NCI-H2107 (cell line): ENCODE results near the gene PRKCH.

Source experiments
- DNase-seq: peaks from one replicate; lab custom pipeline; 2025; lab: John Stamatoyannopoulos, UW

The PRKCH gene

GRCh38 chr14:61532123-61532505, 210.7 kb downstream of the PRKCH start:
- DNase-seq, result no peak

GRCh38 chr14:61532763-61533162, 211.4 kb downstream of the PRKCH start:
- DNase-seq, result no peak

GRCh38 chr14:61533513-61534255, 212.3 kb downstream of the PRKCH start:
- no peak for DNase-seq

GRCh38 chr14:61535032-61535431, 213.7 kb downstream of the PRKCH start:
- DNase-seq, result no peak

GRCh38 chr14:61535458-61535857, 214.1 kb downstream of the PRKCH start:
- no peak for DNase-seq

- DNase-seq, result no peak
Observed at GRCh38 chr14:61536661-61537562, 215.5 kb downstream of the PRKCH start.

- DNase-seq, result peak; percentile 89
Observed at GRCh38 chr14:61537563-61538463, 216.4 kb downstream of the PRKCH start.

- no peak for DNase-seq
Observed at GRCh38 chr14:61538464-61539022, 217.2 kb downstream of the PRKCH start.

GRCh38 chr14:61539631-61540030, 218.3 kb downstream of the PRKCH start:
- no peak for DNase-seq

- no peak for DNase-seq
Observed at GRCh38 chr14:61540931-61541330, 219.6 kb downstream of the PRKCH start.

GRCh38 chr14:61542848-61543790, 221.7 kb downstream of the PRKCH start:
- no peak for DNase-seq

GRCh38 chr14:61543946-61544345, 222.6 kb downstream of the PRKCH start:
- DNase-seq, result no peak

GRCh38 chr14:61544448-61545330, 223.3 kb downstream of the PRKCH start:
- DNase-seq, result no peak

- no peak for DNase-seq
Observed at GRCh38 chr14:61545726-61546455, 224.5 kb downstream of the PRKCH start.

GRCh38 chr14:61547186-61548069, 226.0 kb downstream of the PRKCH start:
- no peak for DNase-seq

- DNase-seq, result no peak
Observed at GRCh38 chr14:61549425-61549824, 228.0 kb downstream of the PRKCH start.

GRCh38 chr14:61551384-61551783, 230.0 kb downstream of the PRKCH start:
- no peak for DNase-seq

GRCh38 chr14:61552241-61552640, 230.9 kb downstream of the PRKCH start:
- no peak for DNase-seq
